ENCODE data around the gene HMGN4. TPM values are rescaled to one million over a fixed set of nuclear protein-coding genes. Genes with fewer than 3 reads are reported as not detected.

The HMGN4 gene
- total and polyA plus RNA-seq, 2 of the 8 experiments (the other 6 are each of a cell fraction or from before 2014, with no cell fraction given), result 23.4 to 66.4 TPM

DNA sequence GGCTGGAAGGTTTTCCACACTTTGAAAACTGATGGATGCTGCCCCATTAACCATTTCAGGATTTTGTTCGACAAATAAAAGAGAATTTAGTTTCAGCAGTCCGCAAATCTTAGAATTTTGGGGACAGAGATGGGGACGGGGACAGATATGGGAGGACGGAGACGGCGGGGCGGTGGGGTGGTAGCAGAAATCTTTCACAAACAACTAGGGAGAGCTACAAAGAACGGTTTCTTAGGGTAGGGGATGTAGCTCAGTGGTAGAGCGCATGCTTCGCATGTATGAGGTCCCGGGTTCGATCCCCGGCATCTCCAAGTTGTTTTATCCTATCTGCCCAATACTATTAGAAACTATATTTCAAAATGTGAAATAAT lies 15.1 kb downstream of the HMGN4 start (continued):
- TF ChIP-seq, protein P1, sequence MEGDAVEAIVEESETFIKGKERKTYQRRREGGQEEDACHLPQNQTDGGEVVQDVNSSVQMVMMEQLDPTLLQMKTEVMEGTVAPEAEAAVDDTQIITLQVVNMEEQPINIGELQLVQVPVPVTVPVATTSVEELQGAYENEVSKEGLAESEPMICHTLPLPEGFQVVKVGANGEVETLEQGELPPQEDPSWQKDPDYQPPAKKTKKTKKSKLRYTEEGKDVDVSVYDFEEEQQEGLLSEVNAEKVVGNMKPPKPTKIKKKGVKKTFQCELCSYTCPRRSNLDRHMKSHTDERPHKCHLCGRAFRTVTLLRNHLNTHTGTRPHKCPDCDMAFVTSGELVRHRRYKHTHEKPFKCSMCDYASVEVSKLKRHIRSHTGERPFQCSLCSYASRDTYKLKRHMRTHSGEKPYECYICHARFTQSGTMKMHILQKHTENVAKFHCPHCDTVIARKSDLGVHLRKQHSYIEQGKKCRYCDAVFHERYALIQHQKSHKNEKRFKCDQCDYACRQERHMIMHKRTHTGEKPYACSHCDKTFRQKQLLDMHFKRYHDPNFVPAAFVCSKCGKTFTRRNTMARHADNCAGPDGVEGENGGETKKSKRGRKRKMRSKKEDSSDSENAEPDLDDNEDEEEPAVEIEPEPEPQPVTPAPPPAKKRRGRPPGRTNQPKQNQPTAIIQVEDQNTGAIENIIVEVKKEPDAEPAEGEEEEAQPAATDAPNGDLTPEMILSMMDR (IDR thresholded peaks at IDR 0.05; ENCODE audit: control extremely low read depth in 1 of 3, insufficient read depth in 1 of 3, low read depth in 1 of 3, low read length in 3 of 3), result no peak
- peak; percentile 63 for TF ChIP-seq TAF7 (optimal IDR thresholded peaks at IDR 0.05; ENCODE audit: borderline replicate concordance, low read depth, low read length)
- no peak for TF ChIP-seq NANOG (IDR thresholded peaks at IDR 0.05; ENCODE audit: insufficient read depth, low read depth, low read length, poor library complexity, severe bottlenecking)
- TF ChIP-seq NRF1 (IDR thresholded peaks at IDR 0.05; ENCODE audit: low read depth, low read length), result peak; percentile 30; the same call in 1 of the 2 replicates
- peak; percentile 99 for TF ChIP-seq TBP (IDR thresholded peaks at IDR 0.05; ENCODE audit: low read depth, low read length)
- TF ChIP-seq SIX5 (IDR thresholded peaks at IDR 0.05; ENCODE audit: low read depth, low read length), result no peak
- 0 out of 2 replicates have a peak, but pooled peaks have one; percentile 15 for TF ChIP-seq YY1 (IDR thresholded peaks at IDR 0.05; ENCODE audit: low read depth, low read length)
- peak; percentile 29 for TF ChIP-seq SAP30 (IDR thresholded peaks at IDR 0.05; ENCODE audit: insufficient read depth, insufficient replicate concordance, low read length)
- TF ChIP-seq SIN3A (conservative IDR thresholded peaks at IDR 0.05 in 1 of 2, IDR thresholded peaks at IDR 0.05 in 1 of 2; ENCODE audit: low read depth in 1 of 2, low read length in 2 of 2), result peak; percentile 45 to 51; a peak in 3 of 4 replicates
